ENCODE measurements around the gene REX1BD.
A peak's percentile ranks its signal among the peaks of the same experiment; 100 is the strongest.
"Not testable (repeated sequence)": the region's sequence is repeated elsewhere in the genome, so short reads cannot be mapped to it uniquely, and the experiment has no call there.

The REX1BD gene

GRCh38 chr19:18588611-18589379 lies at the start of gene REX1BD:
TSS of gene REX1BD (plus strand) at chr19:18588798. CDS start at chr19:18588802, 4 bp downstream.
- DNase-seq (ENCODE audit: low read depth in 2 of 2) = peak in 1 of 2 experiments; percentile 34

GRCh38 chr19:18539372-18539771 lies 49.2 kb upstream of the REX1BD start:
- no peak for DNase-seq (ENCODE audit: low read depth in 2 of 2)

GRCh38 chr19:18540200-18540599 lies 48.4 kb upstream of the REX1BD start:
- not testable (repeated sequence) for DNase-seq (ENCODE audit: low read depth in 2 of 2)

- DNase-seq (ENCODE audit: low read depth in 2 of 2) = no peak
Measured at GRCh38 chr19:18541258-18541991, 47.2 kb upstream of the REX1BD start.

GRCh38 chr19:18541992-18542940 lies 46.3 kb upstream of the REX1BD start:
- no peak for DNase-seq (ENCODE audit: low read depth in 2 of 2)

- peak; percentile 52 to 57 for DNase-seq (ENCODE audit: low read depth in 2 of 2)
Measured at GRCh38 chr19:18542941-18543813, 45.4 kb upstream of the REX1BD start, which contains the start of gene FKBP8. TSS of gene FKBP8 (minus strand) at chr19:18543573. CDS start at chr19:18541970, 1,603 bp downstream.

GRCh38 chr19:18543814-18544475 lies 44.7 kb upstream of the REX1BD start:
- peak in 1 of 2 experiments; percentile 22 for DNase-seq (ENCODE audit: low read depth in 2 of 2)

GRCh38 chr19:18551631-18552030 lies 37.0 kb upstream of the REX1BD start:
- no peak for DNase-seq (ENCODE audit: low read depth in 2 of 2)

- peak; percentile 97 for DNase-seq (ENCODE audit: low read depth in 2 of 2)
Measured at GRCh38 chr19:18557411-18558201, 31.0 kb upstream of the REX1BD start, which contains the start of gene KXD1. TSS of gene KXD1 (plus strand) at chr19:18557870. CDS start at chr19:18562057, 4,187 bp downstream.

- DNase-seq (ENCODE audit: low read depth in 2 of 2) = no peak
Measured at GRCh38 chr19:18558202-18558555, 30.4 kb upstream of the REX1BD start.

GRCh38 chr19:18558604-18559003 lies 30.0 kb upstream of the REX1BD start:
- DNase-seq (ENCODE audit: low read depth in 2 of 2) = no peak

GRCh38 chr19:18559685-18560084 lies 28.9 kb upstream of the REX1BD start:
- no peak for DNase-seq (ENCODE audit: low read depth in 2 of 2)

GRCh38 chr19:18562086-18562485 lies 26.5 kb upstream of the REX1BD start:
- no peak for DNase-seq (ENCODE audit: low read depth in 2 of 2)

GRCh38 chr19:18566953-18567352 lies 21.6 kb upstream of the REX1BD start:
- DNase-seq (ENCODE audit: low read depth in 2 of 2) = no peak

- no peak for DNase-seq (ENCODE audit: low read depth in 2 of 2)
Measured at GRCh38 chr19:18568367-18568766, 20.2 kb upstream of the REX1BD start.

- DNase-seq (ENCODE audit: low read depth in 2 of 2) = peak; percentile 87 to 90
Measured at GRCh38 chr19:18571564-18572344, 16.8 kb upstream of the REX1BD start, which contains the start of gene UBA52. TSS of gene UBA52 (plus strand) at chr19:18571857. CDS start at chr19:18573301, 1,444 bp downstream.

- DNase-seq (ENCODE audit: low read depth in 2 of 2) = no peak
Measured at GRCh38 chr19:18574691-18575291, 13.8 kb upstream of the REX1BD start.

- DNase-seq (ENCODE audit: low read depth in 2 of 2) = no peak
Measured at GRCh38 chr19:18576383-18576782, 12.2 kb upstream of the REX1BD start.

All from fibroblast of skin of left biceps (primary cell).